Lung (tissue), 12 donors: ENCODE data around the gene CLSTN1. TPM values are rescaled to one million over a fixed set of nuclear protein-coding genes. Genes with fewer than 3 reads are reported as not detected.

Source experiments
- ATAC-seq: fragments of 200-7000 bp; cut with Tn5 transposase; one replicate; pipeline ENCODE4 v1.9.1; 2020; ENCODE audit warnings: moderate number of reproducible peaks; ENCODE audit not compliant: insufficient read depth, low FRiP score
- DNase-seq, 3 donors: peaks; one replicate each; pipeline ENCODE4 v3.0.0-alpha.2; 2013 to 2017
- H3K27ac ChIP-seq, 2 donors: one replicate each; pipeline ENCODE4 v1.5.1; 2013; ENCODE audit warnings: mild to moderate bottlenecking in 2 of 2, moderate library complexity in 2 of 2, control low read depth in 1 of 2, inconsistent platforms in 1 of 2, low read depth in 1 of 2, low read length in 1 of 2
- H3K27me3 ChIP-seq, 3 donors: one replicate each; pipeline ENCODE4 v1.5.1; 2013; ENCODE audit warnings: low read length in 2 of 3; ENCODE audit not compliant: control insufficient read depth in 3 of 3, insufficient read depth in 3 of 3
- H3K36me3 ChIP-seq, 4 donors: one replicate each; pipeline ENCODE4 v1.5.1; 2013; ENCODE audit warnings: low read length in 4 of 4, mild to moderate bottlenecking in 1 of 4, moderate library complexity in 1 of 4; ENCODE audit not compliant: control insufficient read depth in 4 of 4, insufficient read depth in 4 of 4
- H3K4me1 ChIP-seq, 5 donors: one replicate each; pipeline ENCODE4 v1.5.1; 2013; ENCODE audit warnings: low read length in 5 of 5, mild to moderate bottlenecking in 2 of 5, moderate library complexity in 1 of 5; ENCODE audit not compliant: control insufficient read depth in 5 of 5, insufficient read depth in 5 of 5
- H3K4me3 ChIP-seq: one replicate; pipeline ENCODE4 v1.5.1; 2013; ENCODE audit warnings: mild to moderate bottlenecking, control low read depth, moderate library complexity
- H3K9ac ChIP-seq, 2 donors: one replicate each; pipeline ENCODE4 v1.5.1; 2013; ENCODE audit warnings: low read length in 2 of 2, control low read depth in 1 of 2; ENCODE audit not compliant: insufficient read depth in 1 of 2
- H3K9me3 ChIP-seq, 4 donors: one replicate each; pipeline ENCODE4 v1.5.1; 2013; ENCODE audit warnings: low read length in 3 of 4, mild to moderate bottlenecking in 1 of 4, moderate library complexity in 1 of 4; ENCODE audit not compliant: control insufficient read depth in 4 of 4, insufficient read depth in 3 of 4
- WGBS, 2 donors: extraction: QIAGEN DNeasy Blood & Tissue Kit; methylation state at CpG; one replicate each; pipeline ENCODE4 v1.1.7; 2013; 5-methylcytosine and 5-hydroxymethylcytosine counted together
- polyA plus RNA-seq, 2 donors: library from polyadenylated mRNA; stranded (reverse); fragments of 200-250 nt; gene quantifications; one replicate each; pipeline ENCODE4 v1.2.1, GENCODE V29; 2013
- total RNA-seq, 2 donors: library from RNA; depleted of rRNA in 1 of 2; stranded (reverse); fragments of >200 nt in 1 of 2; gene quantifications; one replicate each; pipeline ENCODE4 v1.2.1, GENCODE V29; 2014 to 2021
- TF ChIP-seq, protein P1 (sequence below): IDR thresholded peaks from 2 replicates; pipeline ENCODE4 v1.5.1; 2012; ENCODE audit warnings: mild to moderate bottlenecking; ENCODE audit errors: control extremely low read depth, extremely low read depth
- donor health status: control.
- donor health status: control.
- donor health status: Bipolar disorder and iron deficiency.
- donor health status: healthy.
- donor health status: DM: yes; HTN: yes; CAD: no.

The CLSTN1 gene
- total and polyA plus RNA-seq, 4 donors: 37.1 to 88.0 (median 61.8) TPM

DNA sequence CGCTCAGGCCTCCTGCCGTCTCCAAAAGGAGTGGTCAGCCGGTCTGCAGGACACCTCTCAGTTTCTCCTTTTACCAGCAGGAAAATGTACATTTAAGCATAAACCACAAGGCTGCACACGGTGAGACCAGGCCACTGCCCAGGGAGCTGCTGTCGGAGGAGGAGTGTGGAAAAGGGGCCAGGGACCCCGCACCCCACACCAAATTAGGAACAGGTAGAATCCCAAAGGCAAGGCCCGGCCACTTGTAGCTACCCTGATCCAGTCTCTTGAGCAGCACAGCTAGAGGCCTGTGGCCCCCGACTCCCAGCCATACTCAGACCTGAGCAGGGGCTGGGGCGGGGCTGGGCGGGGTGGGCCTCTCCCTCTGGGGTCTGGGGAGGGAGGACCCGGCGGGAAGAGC, 94.2 kb downstream of the CLSTN1 start:
- H3K4me1 ChIP-seq: no peaks in the 10 kb centered on the region
- H3K9me3 ChIP-seq: no peaks in the 10 kb centered on the region
- H3K27me3 ChIP-seq: no peaks in the 10 kb centered on the region
- DNase-seq (no peak), ATAC-seq (no peak)
- TF ChIP-seq, protein P1, sequence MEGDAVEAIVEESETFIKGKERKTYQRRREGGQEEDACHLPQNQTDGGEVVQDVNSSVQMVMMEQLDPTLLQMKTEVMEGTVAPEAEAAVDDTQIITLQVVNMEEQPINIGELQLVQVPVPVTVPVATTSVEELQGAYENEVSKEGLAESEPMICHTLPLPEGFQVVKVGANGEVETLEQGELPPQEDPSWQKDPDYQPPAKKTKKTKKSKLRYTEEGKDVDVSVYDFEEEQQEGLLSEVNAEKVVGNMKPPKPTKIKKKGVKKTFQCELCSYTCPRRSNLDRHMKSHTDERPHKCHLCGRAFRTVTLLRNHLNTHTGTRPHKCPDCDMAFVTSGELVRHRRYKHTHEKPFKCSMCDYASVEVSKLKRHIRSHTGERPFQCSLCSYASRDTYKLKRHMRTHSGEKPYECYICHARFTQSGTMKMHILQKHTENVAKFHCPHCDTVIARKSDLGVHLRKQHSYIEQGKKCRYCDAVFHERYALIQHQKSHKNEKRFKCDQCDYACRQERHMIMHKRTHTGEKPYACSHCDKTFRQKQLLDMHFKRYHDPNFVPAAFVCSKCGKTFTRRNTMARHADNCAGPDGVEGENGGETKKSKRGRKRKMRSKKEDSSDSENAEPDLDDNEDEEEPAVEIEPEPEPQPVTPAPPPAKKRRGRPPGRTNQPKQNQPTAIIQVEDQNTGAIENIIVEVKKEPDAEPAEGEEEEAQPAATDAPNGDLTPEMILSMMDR: no peak
- H3K27ac ChIP-seq: no peak overlapping the region
- H3K36me3 ChIP-seq: peaks cover 22 to 56% (median 27%) of the 10 kb centered on the region in 4 donors
- no peak overlapping the region for H3K9ac ChIP-seq
- no peak overlapping the region for H3K4me3 ChIP-seq
- 90 to 93% methylated on average over 12 of the region's 12 CpGs for WGBS, 2 donors

- no peaks in the 10 kb centered on the region for H3K27me3 ChIP-seq
- DNase-seq (no peak), ATAC-seq (no peak)
- H3K36me3 ChIP-seq: peaks cover 19 to 55% (median 24%) of the 10 kb centered on the region in 4 donors
- H3K4me3 ChIP-seq: no peak overlapping the region
- 77 to 84% methylated on average over 33 of the region's 33 CpGs for WGBS, 2 donors
- TF ChIP-seq, protein P1: no peak
- H3K4me1 ChIP-seq: no peaks in the 10 kb centered on the region
- no peak overlapping the region for H3K27ac ChIP-seq
- H3K9ac ChIP-seq: no peak overlapping the region
- peaks cover 0 to 2% (median under 1%) of the 10 kb centered on the region in 4 donors for H3K9me3 ChIP-seq
Measured at GRCh38 chr1:9728451-9729295, 95.1 kb downstream of the CLSTN1 start.

- Histone ChIP-seq H3K9me3 (peaks cover 0 to 9% (median 3%) of the 10 kb centered on the region in 4 donors), H3K27ac (no peak overlapping the region), H3K27me3 (no peaks in the 10 kb centered on the region), H3K36me3 (peaks cover 7 to 52% (median 15%) of the 10 kb centered on the region in 4 donors), H3K9ac (no peak overlapping the region), H3K4me1 (no peaks in the 10 kb centered on the region), H3K4me3 (no peak overlapping the region)
- 71 to 80% methylated on average over 25 of the region's 25 CpGs for WGBS, 2 donors
- TF ChIP-seq, protein P1: no peak
- no peak for ATAC-seq
- DNase-seq: no peak
Measured at GRCh38 chr1:9726905-9727595, 96.7 kb downstream of the CLSTN1 start.
